GM21529 (cell line): ENCODE data around the gene PFKM.

Experiments
- ATAC-seq: cut with Tn5 transposase; IDR thresholded peaks from one replicate; pipeline ENCODE4 v1.9.1; 2021; ENCODE audit not compliant: unreplicated experiment

PFKM gene

DNA sequence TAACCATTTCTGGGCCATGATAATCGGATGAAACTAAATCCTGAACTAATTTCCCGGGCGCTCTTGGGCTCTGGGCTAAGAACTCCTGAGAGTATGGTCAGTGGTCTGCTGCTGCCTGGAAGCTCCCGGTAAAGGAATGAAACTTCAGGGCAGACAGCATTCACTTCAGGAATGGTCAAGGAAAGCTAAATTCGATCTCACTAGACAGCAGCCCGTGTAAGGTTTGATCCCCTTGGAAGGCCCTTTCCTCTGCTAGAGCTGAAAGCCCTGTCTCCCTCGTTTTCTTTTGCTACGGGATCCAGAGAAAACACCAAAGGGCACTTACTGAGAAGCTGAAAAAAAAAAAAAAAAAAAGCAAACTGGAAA lies 37.5 kb downstream of the PFKM start:
- no peak for ATAC-seq

DNA sequence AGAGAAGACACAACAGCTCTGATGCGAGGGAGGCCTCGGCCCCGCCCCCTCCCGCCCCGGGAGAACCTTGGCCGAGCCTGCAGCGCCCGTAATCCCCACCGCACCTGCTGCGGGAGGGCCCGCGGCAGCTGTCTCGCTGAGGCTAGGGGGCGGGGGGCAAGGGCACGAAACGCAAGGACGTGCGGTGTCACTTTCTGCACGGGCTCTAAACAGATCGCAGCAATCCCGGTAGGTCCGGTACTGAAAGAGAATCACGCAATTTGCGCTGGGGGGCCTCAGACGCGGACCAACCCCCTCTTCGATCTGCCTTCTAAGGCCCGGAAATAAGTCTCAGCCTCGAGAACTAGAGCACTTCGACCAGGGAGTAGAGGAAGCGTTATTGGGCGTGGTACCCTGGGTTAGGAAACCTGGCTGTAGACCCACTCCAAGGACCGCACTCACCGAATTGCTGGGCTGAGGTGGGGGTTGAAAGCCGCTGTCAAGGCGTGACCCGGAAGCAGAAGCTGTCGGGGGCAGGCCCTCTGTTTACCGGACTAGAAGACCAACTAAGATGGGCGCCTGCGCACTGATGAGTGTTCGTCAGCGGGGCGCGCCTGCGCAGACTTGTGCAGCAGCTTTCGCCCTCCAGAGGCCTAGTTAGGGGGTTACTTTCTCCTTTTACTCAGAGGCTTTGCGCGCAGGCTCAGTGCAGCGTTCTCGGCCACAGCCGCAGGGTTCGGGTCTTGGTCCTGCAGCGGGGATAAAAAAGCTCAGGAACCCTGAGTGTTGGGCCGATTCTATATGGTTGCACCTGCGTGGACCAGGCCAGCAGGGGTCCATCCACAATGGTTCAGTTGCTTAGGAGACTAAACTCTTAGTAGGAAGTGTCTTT lies 38.1 kb downstream of the PFKM start, which contains the start of gene ASB8:
Gene ASB8, minus strand, starts transcription at position 498 of the 871 bp plus-strand sequence. CDS start 4,019 bp downstream, outside the sequence.
- ATAC-seq, result peak; percentile 92

DNA sequence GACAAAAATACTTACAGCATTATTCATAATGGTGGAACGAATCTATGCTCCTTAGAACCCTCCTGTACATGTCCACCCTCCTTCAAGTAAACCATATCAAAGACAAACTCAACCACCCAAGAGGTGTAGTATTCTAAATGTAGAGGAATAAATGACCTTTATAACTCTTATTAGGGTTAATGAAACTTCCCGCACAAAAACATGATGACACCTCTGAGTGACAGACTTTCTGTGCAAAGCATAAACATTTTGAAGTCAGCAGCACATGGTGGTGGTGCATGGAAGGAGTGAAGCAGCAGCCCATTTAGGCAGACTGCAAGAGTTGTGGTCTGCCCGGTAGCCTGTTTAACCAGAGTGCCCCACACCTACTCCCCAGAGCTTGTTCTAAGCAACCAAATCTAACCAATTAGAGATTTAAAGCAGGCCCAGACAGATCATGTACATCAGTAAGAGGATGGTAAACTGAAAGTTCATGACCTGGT lies 38.8 kb downstream of the PFKM start:
- ATAC-seq, result no peak

DNA sequence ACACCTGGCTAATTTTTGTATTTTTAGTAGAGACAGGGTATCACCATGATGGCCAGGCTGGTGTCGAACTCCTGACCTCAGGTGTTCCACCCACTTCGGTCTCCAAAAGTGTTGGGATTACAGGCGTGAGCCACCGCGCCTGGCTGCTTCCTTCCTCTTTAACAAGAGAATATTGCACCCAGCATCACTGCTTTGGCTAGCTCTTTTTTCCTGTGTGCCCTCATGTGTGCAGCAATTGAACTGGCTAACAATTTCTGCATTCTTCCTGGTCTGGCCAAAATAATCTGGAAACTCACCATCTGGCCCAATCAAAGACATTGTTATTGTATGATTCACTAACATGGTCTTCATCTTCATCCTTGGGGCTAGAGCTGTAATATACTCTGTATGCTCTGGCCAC lies 40.9 kb downstream of the PFKM start:
- no peak for ATAC-seq

DNA sequence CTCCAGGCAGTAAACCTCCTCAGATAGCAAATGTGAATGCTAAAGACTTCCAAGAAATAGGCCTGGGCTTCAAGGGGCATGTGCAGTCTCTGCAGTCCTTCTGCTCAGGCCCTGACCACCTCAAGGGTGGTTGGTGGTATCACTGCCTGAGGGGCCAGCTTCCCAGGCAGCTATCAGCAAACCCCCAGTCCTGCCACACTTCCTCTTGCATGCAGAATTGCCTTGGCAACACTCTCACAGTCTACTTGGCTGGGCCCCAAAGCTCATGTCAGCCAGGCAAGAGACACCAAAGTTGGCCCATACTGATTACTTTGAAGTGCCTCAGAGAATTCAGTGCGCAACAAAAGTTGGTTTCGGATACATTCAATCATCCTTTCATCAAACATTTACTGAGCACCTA lies 41.6 kb downstream of the PFKM start:
- ATAC-seq, result no peak

DNA sequence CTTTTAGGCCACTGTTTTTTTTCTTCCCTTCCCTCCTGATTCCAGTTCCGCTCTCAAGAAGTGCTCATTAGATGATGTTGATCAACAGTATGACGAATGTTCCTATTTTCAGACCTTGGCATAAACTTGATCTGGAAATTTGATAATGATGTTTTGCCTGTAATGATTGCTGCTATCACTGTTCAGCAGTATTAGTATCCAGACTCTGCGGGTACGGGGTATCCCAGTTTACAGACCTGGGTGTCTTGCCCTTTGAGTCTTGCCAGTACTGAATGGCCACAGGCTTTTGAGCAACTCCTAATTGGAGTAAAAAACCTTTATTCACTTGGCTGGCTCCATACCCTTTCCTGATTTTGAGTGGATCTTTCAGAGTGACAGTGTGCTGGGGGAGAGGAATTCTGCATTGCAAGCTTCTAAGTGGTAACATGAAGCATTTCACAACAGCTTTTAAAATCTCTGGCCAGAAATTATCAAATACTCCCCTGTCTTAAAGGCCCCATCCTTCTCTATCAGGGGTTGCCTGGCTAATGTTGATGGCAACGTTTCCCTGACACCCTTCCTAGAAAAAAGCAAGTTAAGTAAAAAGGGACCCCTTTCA lies 44.1 kb downstream of the PFKM start:
- no peak for ATAC-seq

DNA sequence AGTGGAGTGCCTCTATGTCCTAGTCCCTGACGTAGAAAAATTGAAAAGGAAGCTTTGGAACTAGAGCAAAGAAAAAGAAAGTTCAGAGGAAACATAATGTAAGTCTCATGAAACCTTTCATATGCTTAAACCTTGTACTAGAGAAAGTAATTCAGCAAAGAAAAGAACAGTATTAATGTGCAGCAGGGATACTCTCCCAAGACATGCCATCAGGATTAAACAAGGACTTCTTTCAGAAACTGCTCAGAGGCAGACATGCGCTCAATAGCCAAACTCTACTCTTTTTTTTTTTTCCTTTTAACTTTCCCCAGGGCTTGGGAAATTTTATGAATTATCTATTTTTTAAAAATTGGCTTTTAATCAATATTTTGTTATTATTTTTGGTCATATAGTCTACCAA lies 45.3 kb downstream of the PFKM start:
- no peak for ATAC-seq

DNA sequence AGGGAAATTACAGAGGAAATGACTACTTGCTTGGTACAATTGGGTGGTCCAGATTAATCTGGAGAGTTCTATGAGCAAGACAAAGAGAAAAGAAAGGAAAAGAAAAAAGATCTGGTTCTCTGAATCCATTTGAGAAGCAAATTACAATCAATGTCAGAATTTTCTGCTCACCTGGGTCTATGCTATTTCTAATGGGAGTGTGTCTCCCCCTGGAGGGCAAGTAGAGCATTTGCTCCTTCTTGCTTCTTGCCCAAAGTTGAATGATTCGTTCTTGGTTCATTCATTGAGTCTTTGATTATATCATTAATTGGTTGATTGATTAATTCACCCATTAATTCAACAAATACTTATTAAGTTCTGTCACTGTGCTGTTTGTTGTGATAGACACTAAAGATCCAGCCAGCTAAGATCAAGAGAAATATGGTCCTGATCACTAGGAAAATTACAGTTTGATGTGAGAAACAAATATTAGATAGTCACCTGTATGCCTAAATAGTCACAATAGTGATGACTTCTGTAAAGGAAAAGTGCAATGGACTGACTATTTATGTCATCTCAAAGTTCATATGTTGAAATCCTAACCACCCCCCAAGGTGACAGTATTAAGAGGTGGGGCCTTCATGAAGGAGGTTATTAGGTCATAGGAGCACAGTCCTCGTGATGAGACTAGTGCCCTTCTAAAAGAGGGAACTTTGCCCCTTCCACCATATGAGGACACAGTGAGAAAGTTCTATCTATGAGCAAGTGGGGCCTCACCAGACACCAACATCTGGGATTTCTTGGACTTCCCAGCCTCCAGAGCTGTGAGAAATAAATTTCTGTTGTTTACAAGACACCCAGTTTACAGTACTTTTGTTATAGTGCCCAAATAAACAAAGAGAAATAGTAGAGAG lies 46.2 kb downstream of the PFKM start:
- ATAC-seq, result peak; percentile 51

DNA sequence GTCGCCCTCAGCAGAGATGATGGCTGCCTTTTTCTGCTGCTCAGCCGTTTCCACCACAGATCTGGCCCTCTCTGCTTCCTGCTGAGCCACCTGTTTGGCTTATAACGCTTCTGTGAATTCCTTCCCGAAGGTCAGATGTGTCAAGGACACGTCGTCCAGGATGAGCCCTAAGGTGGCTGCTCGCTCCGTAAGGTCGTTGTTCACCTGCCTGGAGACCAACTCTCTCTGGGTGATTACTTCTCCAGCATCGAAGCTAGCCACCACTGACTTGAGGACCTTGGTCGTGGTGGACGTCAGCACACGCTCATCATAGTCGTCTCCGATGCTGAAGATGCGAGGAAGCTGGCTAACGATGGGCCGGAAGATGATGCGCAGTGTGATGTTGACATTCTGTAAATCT lies 49.8 kb downstream of the PFKM start:
- no peak for ATAC-seq

DNA sequence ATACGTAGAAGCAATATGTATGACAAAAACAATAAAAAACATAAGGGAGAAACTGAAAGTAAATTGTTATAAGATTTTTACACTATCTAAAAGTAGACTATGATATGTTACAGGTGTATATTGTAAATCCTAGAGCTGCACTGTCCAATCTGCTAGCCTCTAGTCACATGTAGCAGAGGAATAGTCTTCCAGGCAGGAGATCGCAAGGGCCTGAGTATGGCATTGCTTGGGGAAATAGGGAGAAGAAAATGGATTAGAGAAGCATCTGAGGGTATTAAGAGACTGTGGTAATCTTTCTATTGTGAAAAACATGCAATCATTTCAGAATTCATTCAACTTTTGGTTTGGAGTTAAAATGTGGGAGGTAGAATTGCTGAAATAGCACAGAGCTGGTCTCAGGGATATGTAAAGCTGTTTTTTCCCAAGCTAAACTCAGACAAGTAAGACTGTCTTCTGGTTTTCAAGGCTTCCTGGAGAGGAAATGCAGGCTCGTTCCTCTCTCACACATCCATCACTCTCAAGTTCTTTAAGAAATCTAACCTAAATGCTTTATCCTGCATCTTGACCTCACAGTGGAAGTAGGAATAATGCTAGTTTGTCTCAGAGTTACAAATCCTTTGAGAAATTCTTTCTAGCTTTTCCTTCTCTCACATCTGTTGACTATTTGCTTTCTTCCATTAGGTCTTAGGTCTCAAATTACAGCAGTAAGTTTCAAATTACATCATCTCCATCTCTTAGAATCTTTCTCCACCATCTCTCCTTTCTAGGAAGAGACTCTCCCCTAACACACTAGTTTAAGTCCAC lies 56.7 kb downstream of the PFKM start:
- no peak for ATAC-seq

DNA sequence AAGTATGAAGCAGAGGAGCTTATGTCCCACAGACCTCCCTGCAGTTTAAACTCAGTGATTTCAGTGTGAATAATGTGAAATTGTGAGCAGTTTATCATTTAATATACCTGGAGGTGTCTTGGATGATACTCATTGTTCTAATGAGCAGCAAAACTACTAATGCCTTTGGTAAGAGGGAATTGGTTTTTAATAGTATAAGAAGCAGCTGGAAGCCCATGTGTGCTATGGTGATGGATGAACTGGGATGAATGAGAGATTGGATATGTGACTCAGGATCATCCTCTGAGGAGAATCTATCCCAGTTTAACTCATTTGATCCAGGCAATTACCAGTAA lies 57.2 kb downstream of the PFKM start:
- no peak for ATAC-seq

DNA sequence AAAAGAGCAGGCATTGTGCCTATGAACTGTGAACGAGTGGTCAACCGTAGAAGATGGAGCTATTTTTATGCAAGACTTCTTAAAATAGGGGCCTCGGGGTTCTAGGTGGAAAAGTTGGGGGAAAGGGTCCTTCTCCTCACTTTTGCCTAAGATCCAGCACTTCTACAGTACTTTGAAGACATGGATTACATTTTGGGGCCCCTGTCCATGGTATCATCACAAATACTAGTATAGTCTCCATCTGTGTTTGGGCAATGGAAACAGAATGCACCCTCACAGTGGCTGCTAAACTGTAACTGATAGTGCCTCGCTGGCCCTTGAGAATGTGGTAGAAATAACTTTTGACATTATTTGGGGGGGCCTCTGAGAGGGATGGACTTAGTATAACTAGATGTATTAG lies 58.8 kb downstream of the PFKM start:
- no peak for ATAC-seq

DNA sequence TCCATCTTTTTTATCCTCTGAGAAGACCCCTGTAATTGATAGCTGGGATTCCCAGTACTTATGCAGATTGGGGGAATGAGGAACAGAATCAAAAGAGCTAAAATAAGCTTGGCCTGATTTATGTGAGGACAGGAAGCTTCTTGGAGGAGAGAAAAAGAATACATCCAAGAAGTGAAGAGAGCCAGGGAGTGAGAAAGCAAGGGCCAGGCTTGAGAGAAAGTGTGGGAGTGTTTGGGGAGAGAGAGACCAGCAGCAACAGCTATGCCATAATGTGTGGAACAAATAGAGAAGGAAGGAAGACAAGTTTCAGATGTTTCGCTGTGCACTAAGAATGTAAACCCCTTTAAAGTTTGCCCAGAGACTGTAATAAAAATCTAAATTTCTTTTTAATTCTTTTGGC lies 60.3 kb downstream of the PFKM start:
- ATAC-seq, result no peak

DNA sequence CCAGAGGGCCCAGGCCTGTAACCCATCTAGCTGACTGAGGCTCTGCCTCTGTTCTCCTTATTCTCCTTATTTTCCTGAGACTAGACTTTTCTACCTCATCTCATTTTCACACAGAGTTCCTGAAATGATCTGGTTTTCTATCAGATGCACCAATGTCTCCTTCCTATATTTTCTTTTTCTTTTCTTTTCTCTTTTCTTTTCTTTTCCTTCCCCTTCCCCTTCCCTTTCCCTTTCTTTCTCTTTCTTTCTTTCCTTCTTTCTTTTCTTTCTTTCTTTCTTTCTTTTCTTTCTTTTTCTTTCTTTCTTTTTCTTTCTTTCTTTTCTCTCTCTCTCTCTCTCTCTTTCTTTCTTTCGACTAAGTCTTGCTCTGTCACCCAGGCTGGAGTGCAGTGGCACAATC lies 61.3 kb downstream of the PFKM start:
- ATAC-seq, result no peak

DNA sequence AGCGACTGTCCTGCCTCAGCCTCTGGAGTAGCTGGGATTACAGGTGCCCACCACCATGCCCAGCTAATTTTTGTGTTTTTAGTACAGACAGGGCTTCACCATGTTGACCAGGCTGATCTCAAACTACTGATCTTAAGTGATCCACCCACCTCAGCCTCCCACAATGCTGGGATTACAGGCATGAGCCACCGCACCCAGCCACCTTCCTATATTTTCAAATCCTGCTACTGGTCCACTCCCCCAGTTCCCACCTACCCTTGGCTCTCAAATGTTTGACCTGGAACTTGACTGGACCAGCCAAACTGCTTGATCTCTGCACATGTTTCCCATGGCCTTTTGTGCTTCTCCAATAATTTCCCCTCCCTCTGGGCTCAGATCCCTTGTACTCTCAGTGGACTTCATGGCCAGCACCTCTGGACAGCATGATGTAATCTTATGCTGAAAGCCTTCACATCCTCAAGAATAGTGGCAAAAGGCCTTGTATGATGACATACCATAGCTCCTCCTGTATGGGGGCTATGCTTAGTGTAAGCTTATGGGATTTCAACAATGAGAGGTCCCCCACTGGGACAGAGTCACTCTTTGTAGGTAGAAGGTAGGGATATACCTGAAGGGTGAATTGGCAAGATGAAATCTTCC lies 61.8 kb downstream of the PFKM start:
- no peak for ATAC-seq

DNA sequence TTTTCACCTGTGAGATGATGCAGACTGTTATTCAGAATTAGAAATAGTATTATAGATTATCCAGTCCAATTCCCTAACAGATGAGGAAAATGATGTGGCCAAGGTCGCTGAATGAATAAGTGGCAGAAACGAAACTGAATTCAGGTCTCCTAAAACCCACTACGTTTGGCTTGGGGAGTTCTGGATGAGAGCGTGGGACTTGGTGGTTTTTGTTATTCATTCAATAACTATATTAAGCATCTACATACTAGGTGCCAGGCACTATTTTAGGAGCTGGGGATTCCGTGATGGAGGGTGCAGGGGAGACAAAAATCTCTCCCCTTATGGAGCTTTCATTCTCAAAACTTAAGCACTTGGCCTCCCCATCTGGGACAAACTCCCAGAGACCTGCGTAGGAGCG lies 63.5 kb downstream of the PFKM start:
- ATAC-seq, result no peak

DNA sequence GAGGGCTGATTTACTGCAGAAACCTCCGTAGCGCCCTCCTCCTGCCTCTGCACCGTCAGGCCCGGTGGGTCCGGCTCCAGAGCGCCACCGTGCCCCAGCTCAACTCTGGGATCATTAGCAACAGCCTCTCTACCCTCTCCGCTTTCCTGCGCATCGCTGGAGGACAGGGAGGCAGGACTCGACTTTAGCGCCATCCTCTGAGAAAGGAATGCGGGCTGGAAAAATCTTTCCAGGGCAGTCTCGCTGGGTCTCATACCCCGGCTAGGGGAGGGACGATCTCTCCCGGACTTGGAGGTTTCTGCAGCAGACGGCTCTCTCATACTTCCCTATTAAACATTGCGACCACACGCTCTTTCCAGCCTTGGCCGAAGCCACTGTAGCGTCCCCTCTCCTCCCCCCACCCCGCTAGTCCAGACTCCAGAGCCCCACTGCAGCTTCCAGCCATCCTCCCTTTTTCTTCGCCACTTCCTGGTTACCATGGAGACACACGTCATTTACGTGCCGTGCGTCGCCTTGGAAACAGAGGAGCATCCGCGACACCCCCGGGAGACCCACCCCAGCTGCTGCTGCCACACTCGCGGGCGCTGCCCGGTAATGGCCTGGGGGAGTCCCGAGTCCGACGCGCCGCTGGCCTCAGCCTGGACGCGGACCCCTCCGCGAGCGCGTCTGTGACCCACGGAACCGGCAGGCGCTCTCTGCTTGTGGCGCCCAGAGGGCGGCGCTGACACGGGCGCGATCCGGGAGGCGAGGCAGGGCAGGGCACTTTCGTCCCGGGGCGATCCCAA lies 64.1 kb downstream of the PFKM start, which contains the start of gene CCDC184:
Gene CCDC184, plus strand, starts transcription at position 554 of the 785 bp plus-strand sequence. CDS start 479 bp downstream, outside the sequence.
- peak; percentile 79 for ATAC-seq

DNA sequence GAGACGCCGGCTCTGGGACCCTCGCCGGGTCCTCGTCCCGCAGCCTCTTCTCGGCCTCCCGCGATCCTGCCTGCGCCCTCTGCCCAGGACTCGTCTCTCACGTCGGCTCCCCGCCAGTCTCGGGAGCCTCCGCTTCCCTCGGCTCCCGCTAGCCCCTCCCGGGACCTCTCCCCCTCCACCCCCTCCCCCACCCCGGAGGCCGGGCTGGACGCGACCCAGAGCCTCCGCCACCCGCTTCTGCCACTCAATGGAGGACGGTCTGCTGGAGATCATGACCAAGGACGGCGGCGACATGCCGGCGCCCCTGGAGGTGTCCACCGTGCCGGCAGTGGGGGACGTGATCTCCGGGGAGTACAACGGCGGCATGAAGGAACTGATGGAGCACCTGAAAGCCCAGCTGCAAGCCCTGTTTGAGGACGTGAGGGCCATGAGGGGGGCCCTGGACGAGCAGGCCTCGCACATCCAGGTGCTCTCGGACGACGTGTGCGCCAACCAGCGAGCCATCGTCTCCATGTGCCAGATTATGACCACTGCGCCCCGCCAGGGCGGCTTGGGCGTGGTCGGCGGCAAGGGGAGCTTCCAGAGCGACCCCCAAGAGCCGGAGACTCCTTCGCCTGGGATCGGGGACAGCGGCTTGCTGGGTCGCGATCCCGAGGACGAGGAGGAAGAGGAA lies 64.8 kb downstream of the PFKM start:
- no peak for ATAC-seq

DNA sequence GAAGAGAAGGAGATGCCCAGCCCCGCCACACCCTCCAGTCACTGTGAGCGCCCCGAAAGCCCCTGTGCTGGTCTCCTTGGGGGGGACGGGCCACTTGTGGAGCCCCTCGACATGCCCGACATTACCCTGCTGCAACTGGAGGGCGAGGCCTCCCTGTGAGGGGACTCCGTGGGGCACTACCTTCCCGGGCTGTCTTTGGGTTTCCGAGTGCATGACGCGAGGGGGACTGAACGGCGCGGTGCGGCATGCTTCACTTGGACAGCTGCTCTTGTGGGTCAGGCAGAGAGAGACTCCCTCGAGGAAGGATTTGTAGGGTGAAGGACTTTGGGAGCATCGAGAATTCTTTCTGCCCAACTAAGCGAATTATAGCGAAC lies 65.4 kb downstream of the PFKM start:
- ATAC-seq, result no peak
